ENCODE measurements around the gene CDC42BPB.

DNA sequence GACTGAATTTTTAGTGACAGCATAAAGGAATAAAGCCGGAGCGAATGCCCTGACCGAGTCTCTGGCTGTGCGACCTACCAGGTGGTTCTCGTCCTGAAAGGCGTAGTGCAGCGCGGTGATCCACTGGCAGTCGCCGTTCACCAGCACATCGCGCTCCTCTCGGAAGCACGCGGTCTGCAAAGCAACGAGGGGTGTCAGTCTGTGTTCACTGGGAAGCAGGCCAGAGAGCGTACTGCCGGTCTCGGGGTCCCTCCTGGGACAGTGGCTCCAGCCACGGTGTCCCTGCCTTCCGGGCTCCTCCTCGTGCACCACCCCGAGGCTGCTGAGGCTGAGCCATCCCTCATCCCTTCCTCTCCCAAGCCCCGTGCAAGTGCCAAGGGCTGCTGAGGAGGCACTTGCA lies 53.5 kb downstream of the CDC42BPB start:
- TF ChIP-seq, protein P1, sequence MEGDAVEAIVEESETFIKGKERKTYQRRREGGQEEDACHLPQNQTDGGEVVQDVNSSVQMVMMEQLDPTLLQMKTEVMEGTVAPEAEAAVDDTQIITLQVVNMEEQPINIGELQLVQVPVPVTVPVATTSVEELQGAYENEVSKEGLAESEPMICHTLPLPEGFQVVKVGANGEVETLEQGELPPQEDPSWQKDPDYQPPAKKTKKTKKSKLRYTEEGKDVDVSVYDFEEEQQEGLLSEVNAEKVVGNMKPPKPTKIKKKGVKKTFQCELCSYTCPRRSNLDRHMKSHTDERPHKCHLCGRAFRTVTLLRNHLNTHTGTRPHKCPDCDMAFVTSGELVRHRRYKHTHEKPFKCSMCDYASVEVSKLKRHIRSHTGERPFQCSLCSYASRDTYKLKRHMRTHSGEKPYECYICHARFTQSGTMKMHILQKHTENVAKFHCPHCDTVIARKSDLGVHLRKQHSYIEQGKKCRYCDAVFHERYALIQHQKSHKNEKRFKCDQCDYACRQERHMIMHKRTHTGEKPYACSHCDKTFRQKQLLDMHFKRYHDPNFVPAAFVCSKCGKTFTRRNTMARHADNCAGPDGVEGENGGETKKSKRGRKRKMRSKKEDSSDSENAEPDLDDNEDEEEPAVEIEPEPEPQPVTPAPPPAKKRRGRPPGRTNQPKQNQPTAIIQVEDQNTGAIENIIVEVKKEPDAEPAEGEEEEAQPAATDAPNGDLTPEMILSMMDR (IDR thresholded peaks at IDR 0.05): no peak
- TF ChIP-seq POLR2A (IDR thresholded peaks at IDR 0.05): no peak
- no peak for TF ChIP-seq POLR2AphosphoS5 (IDR thresholded peaks at IDR 0.05; ENCODE audit: insufficient read depth in 1 of 2, low read depth in 1 of 2)

Measured in vagina (tissue), 2 donors.